Measurements from ENCODE around the gene POLR2H. TPM values are rescaled to one million over a fixed set of nuclear protein-coding genes. Genes with fewer than 3 reads are reported as not detected.

The POLR2H gene
- total RNA-seq, 1 donor from 2014 or later: 155 TPM

DNA sequence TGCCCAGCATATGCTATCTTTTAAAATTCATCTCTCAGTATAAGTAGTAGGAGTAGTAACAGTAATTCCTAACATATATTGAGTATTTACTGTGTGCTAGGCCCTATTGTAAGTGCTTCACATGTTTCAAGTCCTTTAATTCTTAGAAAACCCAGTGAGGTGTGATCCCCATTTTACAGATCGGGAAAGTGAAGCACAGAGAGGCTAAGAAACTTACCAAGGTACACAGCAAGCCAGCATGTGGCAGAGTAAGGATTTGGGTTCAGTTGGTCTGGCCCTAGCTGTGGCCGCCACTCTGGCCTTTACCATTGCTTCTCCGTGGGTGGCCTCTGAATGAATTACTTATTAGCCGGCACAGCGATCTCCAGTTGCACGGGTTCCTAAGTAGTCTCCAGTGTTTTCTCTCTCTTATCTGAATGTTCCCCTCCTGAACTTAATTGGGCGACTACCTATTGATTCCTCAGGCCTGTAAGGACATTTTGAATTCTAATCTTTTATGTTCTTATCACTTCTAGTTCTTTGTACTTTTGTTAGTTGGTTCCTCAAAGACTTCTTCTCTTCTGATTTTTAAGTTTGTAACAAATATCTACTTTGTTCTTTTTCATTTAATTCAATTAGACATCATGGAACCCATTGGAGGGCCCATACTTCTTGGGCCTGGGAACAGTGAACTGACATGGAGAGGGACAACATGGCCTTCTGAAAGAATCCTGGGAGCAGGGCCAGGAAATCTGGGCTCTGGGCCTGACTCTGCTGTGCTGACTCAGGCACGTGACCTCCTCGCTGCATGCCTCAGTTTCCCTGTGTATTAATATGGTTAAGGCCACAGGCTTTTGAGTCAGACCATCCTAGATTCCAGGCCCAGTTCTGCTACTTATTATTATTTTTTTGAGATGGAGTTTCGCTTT lies 11.7 kb upstream of the POLR2H start:
- H3K4me3 Mint-ChIP-seq (ENCODE audit: low read depth): no peak overlapping the region
- no peaks in the 10 kb centered on the region for H3K9me3 Mint-ChIP-seq
- H3K27ac Mint-ChIP-seq: no peak overlapping the region
- H3K27me3 Mint-ChIP-seq (ENCODE audit: low read depth): no peaks in the 10 kb centered on the region
- peaks cover 3% of the 10 kb centered on the region for H3K36me3 Mint-ChIP-seq (ENCODE audit: low read depth)
- H3K4me1 Mint-ChIP-seq (ENCODE audit: low read depth): peaks cover 8% of the 10 kb centered on the region
- intact Hi-C loops (cut with micrococcal nuclease): no loop called here
- no peak for DNase-seq (ENCODE audit: low spot score)

GRCh38 chr3:184350618-184351017 lies 10.9 kb upstream of the POLR2H start:
- Mint-ChIP-seq H3K36me3 (ENCODE audit: low read depth) (peaks cover under 1% of the 10 kb centered on the region), H3K27ac (no peak overlapping the region), H3K9me3 (no peaks in the 10 kb centered on the region), H3K27me3 (ENCODE audit: low read depth) (no peaks in the 10 kb centered on the region), H3K4me3 (ENCODE audit: low read depth) (no peak overlapping the region), H3K4me1 (ENCODE audit: low read depth) (peaks cover 8% of the 10 kb centered on the region)
- DNase-seq (ENCODE audit: low spot score): no peak
- intact Hi-C loops (cut with micrococcal nuclease): no loop called here

DNA sequence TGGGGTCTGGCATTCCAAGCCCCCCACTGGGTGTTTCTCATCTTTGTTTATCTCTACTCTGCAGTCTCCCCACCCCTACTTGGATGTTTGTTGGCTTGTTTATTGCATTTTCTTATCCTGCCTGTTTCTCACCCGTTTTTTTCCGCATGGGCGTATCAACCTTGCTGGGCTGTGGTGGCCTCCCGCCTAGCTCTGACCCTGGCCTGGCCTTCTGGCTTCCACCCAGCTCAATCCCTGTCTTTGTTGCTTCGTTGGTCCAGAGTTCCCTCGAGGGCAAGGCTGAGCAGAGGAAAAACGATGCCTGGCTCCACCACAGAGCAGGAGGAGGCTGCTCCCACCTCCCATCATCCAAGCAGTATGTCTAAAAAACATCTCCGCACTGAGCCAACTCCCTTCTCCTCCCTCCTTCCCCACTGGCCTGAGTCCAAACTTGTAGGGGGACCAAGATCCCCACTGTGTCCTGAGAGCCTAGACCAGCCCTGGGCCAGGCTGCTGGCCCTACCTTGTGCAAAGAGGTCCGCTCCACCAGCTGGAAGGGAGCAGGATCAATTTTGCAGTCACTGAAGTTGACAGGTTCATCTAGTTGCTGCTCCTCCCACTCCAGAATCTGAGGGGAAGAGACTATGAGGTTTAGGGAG lies 9.9 kb upstream of the POLR2H start:
- DNase-seq (ENCODE audit: low spot score): no peak
- H3K27ac Mint-ChIP-seq: no peak overlapping the region
- H3K9me3 Mint-ChIP-seq: no peaks in the 10 kb centered on the region
- intact Hi-C loops (cut with micrococcal nuclease): no loop called here
- no peaks in the 10 kb centered on the region for H3K36me3 Mint-ChIP-seq (ENCODE audit: low read depth)
- no peak overlapping the region for H3K4me3 Mint-ChIP-seq (ENCODE audit: low read depth)
- peaks cover 8% of the 10 kb centered on the region for H3K4me1 Mint-ChIP-seq (ENCODE audit: low read depth)
- H3K27me3 Mint-ChIP-seq (ENCODE audit: low read depth): no peaks in the 10 kb centered on the region

DNA sequence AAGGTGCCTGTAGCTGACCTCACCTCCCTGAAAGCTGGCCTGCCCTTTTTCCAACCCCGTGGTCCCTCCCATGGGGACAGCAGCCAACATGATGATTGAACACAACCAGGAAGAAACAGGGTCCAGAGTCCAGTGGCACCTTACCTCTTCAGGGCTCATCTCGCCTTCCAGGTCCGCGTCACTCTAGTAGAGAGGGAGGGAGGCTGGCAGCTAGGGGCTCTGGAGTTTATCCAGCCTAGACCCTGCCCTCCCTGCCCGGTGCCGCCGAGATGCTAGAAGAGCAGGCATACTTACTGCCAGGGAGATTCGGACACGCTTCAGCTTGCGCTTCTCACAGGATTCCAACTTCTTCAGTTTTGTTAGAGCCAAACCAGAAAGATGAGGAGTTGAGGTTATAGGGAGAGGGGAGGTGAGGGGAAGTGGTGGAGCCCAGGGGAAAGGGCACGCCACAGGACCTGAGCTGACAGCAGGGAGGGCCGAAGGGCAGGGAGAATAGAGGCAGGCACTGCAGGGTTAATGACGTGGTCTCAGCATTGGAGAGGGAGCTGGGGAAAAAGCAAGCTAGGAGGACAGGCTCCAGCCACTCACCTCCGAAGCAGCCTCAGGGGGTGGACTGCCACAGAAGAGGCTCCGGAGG lies 9.2 kb upstream of the POLR2H start:
- intact Hi-C loops (cut with micrococcal nuclease): no loop called here
- H3K4me1 Mint-ChIP-seq (ENCODE audit: low read depth): peaks cover 8% of the 10 kb centered on the region
- DNase-seq (ENCODE audit: low spot score): no peak
- no peaks in the 10 kb centered on the region for H3K27me3 Mint-ChIP-seq (ENCODE audit: low read depth)
- no peak overlapping the region for H3K27ac Mint-ChIP-seq
- H3K4me3 Mint-ChIP-seq (ENCODE audit: low read depth): no peak overlapping the region
- no peaks in the 10 kb centered on the region for H3K9me3 Mint-ChIP-seq
- H3K36me3 Mint-ChIP-seq (ENCODE audit: low read depth): no peaks in the 10 kb centered on the region

GRCh38 chr3:184352897-184353545 lies 8.5 kb upstream of the POLR2H start:
- Mint-ChIP-seq H3K27ac (no peak overlapping the region), H3K9me3 (no peaks in the 10 kb centered on the region), H3K36me3 (ENCODE audit: low read depth) (no peaks in the 10 kb centered on the region), H3K4me1 (ENCODE audit: low read depth) (peaks cover 2% of the 10 kb centered on the region), H3K4me3 (ENCODE audit: low read depth) (no peak overlapping the region), H3K27me3 (ENCODE audit: low read depth) (no peaks in the 10 kb centered on the region)
- DNase-seq (ENCODE audit: low spot score): no peak
- intact Hi-C loops (cut with micrococcal nuclease): no loop called here

GRCh38 chr3:184353546-184353941 lies 8.0 kb upstream of the POLR2H start:
- no peak for DNase-seq (ENCODE audit: low spot score)
- H3K4me1 Mint-ChIP-seq (ENCODE audit: low read depth): peaks cover 2% of the 10 kb centered on the region
- no peak overlapping the region for H3K27ac Mint-ChIP-seq
- no peaks in the 10 kb centered on the region for H3K27me3 Mint-ChIP-seq (ENCODE audit: low read depth)
- no peaks in the 10 kb centered on the region for H3K36me3 Mint-ChIP-seq (ENCODE audit: low read depth)
- intact Hi-C loops (cut with micrococcal nuclease): no loop called here
- H3K9me3 Mint-ChIP-seq: no peaks in the 10 kb centered on the region
- no peak overlapping the region for H3K4me3 Mint-ChIP-seq (ENCODE audit: low read depth)

GRCh38 chr3:184354121-184354728 lies 7.3 kb upstream of the POLR2H start:
- H3K4me3 Mint-ChIP-seq (ENCODE audit: low read depth): no peak overlapping the region
- peaks cover 2% of the 10 kb centered on the region for H3K4me1 Mint-ChIP-seq (ENCODE audit: low read depth)
- intact Hi-C loops (cut with micrococcal nuclease): no loop called here
- H3K27me3 Mint-ChIP-seq (ENCODE audit: low read depth): no peaks in the 10 kb centered on the region
- DNase-seq (ENCODE audit: low spot score): peak; percentile 35
- no peaks in the 10 kb centered on the region for H3K36me3 Mint-ChIP-seq (ENCODE audit: low read depth)
- H3K9me3 Mint-ChIP-seq: no peaks in the 10 kb centered on the region
- H3K27ac Mint-ChIP-seq: no peak overlapping the region

- Mint-ChIP-seq H3K27me3 (ENCODE audit: low read depth) (no peaks in the 10 kb centered on the region), H3K27ac (no peak overlapping the region), H3K4me3 (ENCODE audit: low read depth) (no peak overlapping the region), H3K4me1 (ENCODE audit: low read depth) (peaks cover 2% of the 10 kb centered on the region), H3K9me3 (no peaks in the 10 kb centered on the region), H3K36me3 (ENCODE audit: low read depth) (no peaks in the 10 kb centered on the region)
- DNase-seq (ENCODE audit: low spot score): no peak
- intact Hi-C loops (cut with micrococcal nuclease): no loop called here
Measured at GRCh38 chr3:184354754-184355153, 6.8 kb upstream of the POLR2H start.

GRCh38 chr3:184355261-184356040 lies 6.1 kb upstream of the POLR2H start:
- Mint-ChIP-seq H3K36me3 (ENCODE audit: low read depth) (no peaks in the 10 kb centered on the region), H3K4me1 (ENCODE audit: low read depth) (peaks cover 2% of the 10 kb centered on the region), H3K27ac (no peak overlapping the region), H3K4me3 (ENCODE audit: low read depth) (no peak overlapping the region), H3K9me3 (no peaks in the 10 kb centered on the region), H3K27me3 (ENCODE audit: low read depth) (no peaks in the 10 kb centered on the region)
- DNase-seq (ENCODE audit: low spot score): no peak
- intact Hi-C loops (cut with micrococcal nuclease): no loop called here

DNA sequence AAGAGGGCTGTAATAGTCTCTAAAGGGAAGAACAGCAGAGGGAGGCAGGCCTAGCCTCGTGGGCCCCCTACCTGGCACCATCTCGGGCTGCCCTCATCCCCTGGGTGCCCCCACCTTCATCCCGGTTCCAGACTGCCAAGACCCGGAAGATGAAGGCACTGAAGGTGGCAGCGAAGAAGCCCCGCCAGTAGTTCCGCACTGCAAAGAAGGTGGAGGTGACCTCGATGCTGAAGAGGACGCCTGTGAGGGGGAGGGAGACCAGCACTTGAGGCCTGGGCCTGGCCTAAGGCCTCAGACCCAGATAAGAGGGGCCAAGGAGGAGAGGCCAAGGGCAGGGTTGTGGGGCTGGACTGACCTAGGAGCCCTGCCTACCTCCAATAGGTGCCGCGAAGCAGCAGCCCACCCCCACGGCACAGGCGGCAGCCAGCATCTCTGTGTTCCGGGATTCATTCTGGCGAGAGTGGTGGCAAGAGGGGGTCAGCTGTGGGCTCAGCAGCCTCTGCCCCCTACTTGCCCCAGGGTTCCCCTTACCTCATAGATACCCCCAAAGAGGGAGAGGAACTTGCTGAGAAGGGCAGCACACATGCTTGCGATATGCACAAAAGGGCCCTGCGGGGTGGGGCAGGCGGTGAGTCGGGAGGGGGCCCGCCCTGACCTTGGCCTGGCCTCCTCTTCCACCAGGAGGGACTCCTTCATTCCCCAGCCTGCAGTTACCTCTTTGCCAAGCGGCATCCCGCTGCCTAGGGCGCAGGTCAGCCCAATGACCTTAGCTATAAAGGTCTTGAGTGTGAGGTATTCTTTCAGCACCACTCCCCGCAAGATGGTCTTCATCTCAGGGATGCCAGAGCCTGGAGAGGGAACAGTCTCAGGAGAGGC lies 4.0 kb upstream of the POLR2H start:
- Mint-ChIP-seq H3K36me3 (ENCODE audit: low read depth) (no peaks in the 10 kb centered on the region), H3K4me3 (ENCODE audit: low read depth) (no peak overlapping the region), H3K27me3 (ENCODE audit: low read depth) (no peaks in the 10 kb centered on the region), H3K9me3 (no peaks in the 10 kb centered on the region), H3K4me1 (ENCODE audit: low read depth) (peaks cover 5% of the 10 kb centered on the region), H3K27ac (no peak overlapping the region)
- intact Hi-C loops (cut with micrococcal nuclease): no loop called here
- no peak for DNase-seq (ENCODE audit: low spot score)

DNA sequence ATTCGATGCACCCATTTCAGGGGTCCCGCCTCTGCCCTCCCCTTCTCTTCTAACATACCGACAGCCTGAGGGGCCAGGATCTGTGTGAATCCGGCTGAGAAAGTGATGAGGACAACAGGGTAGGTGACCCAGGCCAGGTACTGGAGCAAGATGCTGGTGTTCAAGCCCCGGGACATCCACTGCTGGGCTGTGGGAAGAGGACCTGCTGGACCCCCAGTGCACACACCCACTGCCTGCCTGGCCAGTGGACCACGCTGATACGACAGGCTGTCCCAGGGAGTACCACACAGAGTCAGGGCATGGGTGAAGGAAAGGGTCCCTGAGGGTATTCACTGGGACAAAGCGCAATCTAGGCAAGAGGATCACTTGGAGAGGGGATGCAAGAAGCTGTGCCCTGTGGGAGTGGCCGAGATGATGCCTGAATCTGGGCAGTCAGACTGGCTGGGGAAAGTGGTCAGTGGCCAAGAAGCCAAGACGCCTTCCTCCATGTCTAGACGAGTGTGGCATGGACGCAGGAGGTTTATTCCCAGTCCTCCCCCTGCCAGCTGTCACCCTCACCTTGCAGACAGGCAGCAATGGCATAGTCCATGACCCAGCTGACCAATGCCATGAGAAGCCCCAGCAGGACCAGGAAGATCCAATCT lies 3.3 kb upstream of the POLR2H start:
- H3K9me3 Mint-ChIP-seq: no peaks in the 10 kb centered on the region
- no peak for DNase-seq (ENCODE audit: low spot score)
- H3K4me3 Mint-ChIP-seq (ENCODE audit: low read depth): no peak overlapping the region
- no peaks in the 10 kb centered on the region for H3K27me3 Mint-ChIP-seq (ENCODE audit: low read depth)
- intact Hi-C loops (cut with micrococcal nuclease): no loop called here
- no peak overlapping the region for H3K27ac Mint-ChIP-seq
- H3K36me3 Mint-ChIP-seq (ENCODE audit: low read depth): peaks cover under 1% of the 10 kb centered on the region
- peaks cover 5% of the 10 kb centered on the region for H3K4me1 Mint-ChIP-seq (ENCODE audit: low read depth)

All from activated T-helper 2 cell treated with anti-CD3 and anti-CD28 coated beads, Interferon-gamma antibody, Interleukin-2, Interleukin-4, amounts not matched to agents 10 μg/mL and 5 μg/mL and 100 μg/mL, durations not matched to agents 14 hours and 24 hours and 36 hours (primary cell).